GM18870 (cell line): ENCODE results near the gene EMP2.
"Not testable (repeated sequence)": the region's sequence is repeated elsewhere in the genome, so short reads cannot be mapped to it uniquely, and the experiment has no call there.

Source experiments
- ATAC-seq: cut with Tn5 transposase; IDR thresholded peaks from one replicate; pipeline ENCODE4 v1.9.1; 2021; ENCODE audit warnings: moderate library complexity; ENCODE audit not compliant: unreplicated experiment

The EMP2 gene, protein sequence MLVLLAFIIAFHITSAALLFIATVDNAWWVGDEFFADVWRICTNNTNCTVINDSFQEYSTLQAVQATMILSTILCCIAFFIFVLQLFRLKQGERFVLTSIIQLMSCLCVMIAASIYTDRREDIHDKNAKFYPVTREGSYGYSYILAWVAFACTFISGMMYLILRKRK

DNA sequence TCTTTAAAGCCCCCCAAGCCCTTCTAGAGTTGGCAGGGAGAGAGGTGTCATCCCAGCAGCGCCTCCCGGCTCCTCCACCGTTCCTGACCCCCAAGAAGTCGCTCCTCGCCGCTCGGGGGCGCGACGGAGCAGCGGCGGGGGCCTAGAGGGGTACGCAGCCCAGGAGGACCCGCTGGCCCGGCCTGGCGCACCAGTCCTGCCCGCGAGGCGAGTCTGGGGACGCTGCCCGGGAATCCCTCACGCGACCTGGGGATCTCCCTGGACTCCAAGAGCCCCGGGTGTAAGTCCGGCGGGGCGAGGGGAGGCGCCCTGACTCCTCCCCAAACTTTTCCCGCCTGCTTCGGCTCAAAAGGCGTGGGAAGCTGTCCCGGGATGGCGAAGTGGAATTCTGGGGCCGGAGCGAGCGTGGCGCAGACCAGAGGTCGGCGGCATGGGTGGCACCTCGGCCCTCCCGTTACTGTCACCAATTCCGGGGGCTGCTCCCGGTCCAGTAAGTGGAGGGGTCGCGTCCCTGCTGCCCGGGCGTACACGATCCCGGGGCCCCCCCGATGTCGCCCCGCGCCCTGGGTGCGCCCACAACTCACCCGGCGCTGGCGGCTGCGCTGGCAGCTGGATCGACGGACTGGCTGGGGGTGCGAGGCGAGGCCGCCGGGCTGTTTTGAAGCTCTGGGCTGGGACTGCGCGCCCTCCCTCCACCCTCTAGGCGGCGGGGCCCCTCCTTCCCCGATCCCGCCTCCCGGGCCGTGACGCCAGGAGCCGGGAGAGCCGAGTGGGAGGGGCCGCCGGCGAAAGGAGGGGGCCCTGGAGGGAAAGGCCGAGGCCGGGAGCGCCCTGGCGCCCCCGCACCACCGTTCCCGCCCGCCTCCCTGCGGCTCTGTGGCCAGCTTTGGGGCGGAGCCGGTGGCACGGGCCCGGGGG lies at the start of gene EMP2:
Gene EMP2, minus strand, starts transcription at position 634 of the 918 bp plus-strand sequence. CDS start 32,981 bp downstream, outside the sequence.
- ATAC-seq, result no peak

DNA sequence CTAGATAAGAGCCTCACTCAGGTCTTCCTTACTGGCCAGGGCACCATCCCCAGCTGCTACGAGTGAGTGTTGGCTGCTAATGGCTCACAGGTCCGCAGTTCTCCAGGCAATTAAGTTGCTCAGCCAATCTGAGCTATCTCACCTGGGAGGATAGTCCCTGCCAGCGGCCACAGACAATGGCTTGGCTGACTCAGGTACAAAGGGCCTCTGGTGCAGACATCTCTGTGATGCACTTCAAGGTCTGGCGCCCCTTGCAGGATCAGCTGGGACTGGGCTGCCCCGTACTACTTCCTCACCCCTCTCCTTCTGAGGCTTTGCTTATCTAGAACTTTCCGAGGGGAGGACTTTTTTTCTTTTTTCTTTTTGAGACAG lies 49.2 kb upstream of the EMP2 start:
- ATAC-seq, result no peak

DNA sequence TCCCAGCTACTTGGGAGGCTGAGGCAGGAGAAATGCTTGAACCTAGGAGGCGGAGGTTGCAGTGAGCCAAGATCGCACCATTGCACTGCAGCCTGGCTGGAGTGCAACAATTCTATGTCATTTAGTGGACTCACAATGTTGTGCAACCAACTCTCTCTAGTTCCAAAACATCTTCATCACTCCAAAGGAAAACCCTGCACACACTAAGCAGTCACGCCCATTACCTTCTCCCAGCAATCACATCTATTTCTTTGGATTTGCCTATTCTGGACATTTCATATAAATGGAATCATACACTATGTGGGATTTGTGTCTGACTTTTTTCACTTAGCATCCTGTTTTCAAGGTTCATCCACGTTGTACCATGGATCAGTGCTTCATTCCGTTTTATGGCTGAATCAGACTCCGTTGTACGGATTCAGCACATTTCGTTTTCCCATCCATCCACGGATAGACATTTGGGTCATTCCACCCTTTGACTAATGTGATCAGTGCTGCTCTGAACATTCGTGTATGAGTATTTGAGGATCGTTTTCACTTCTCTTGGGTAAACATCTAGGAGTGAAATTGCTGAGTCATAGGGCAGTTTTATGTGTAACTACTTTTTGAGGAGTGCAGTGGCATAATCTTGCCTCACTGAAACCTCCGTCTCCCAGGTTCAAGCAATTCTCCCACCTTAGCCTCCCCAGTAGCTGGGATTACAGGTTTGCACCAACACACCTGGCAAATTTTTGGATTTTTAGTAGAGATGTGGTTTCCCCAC lies 45.4 kb upstream of the EMP2 start:
- no peak for ATAC-seq

- ATAC-seq, result no peak
These were observed 44.1 kb upstream of the EMP2 start for GRCh38 chr16:10624527-10624926.

GRCh38 chr16:10623059-10623458 lies 42.7 kb upstream of the EMP2 start:
- no peak for ATAC-seq

- no peak for ATAC-seq
These were observed 41.9 kb upstream of the EMP2 start for GRCh38 chr16:10622036-10622921.

- not testable (repeated sequence) for ATAC-seq
These were observed 41.0 kb upstream of the EMP2 start for GRCh38 chr16:10621216-10621949.

DNA sequence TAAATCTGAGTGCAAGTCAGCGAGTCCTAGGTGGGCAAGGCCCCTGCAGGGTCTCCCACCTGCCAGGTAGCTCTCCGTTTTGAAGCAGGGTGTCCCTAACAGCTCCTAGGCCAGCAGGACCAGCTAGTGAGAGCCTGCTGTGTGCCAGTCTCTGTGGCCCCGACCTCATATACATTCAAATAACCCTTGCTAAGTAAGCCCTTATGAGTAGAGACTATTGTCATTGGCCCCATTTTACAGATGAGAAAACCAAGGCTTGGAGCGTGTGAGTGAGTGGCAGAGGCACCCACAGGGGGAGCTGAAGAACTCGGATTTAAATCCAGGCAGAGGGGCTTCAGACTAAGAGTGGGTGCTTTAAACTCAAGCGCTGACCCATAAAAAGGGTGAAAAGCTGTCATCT lies 39.7 kb upstream of the EMP2 start:
- ATAC-seq, result no peak

DNA sequence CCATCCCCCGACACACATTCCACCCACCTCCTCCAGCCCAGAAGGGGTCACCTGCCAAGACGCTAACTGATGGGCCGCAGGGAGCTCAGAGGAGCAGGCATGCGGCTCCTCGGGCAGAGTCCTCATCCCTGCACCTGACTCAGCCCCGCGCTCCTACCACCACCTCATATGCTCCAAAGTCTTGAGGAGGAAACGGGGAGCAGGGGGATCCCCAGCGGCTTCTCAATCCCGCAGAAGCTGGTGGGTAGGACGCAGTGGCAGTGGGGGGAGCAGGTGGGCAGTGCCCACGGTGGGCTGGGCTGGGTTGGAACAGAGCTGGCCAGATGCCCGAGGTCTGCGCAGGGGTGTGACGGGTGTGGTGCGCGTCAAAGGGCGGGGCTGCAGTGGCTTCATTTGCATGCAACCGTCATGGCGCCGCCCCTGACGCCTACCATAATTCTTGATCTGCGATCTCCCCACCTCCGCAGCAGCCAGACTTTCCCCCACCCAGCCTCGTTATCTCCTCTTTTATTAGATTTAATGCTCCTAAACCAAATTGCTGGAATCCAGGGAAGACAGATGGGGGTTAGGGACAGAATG lies 39.0 kb upstream of the EMP2 start:
- ATAC-seq, result no peak

- ATAC-seq, result no peak
These were observed 38.4 kb upstream of the EMP2 start for GRCh38 chr16:10618710-10619209.

DNA sequence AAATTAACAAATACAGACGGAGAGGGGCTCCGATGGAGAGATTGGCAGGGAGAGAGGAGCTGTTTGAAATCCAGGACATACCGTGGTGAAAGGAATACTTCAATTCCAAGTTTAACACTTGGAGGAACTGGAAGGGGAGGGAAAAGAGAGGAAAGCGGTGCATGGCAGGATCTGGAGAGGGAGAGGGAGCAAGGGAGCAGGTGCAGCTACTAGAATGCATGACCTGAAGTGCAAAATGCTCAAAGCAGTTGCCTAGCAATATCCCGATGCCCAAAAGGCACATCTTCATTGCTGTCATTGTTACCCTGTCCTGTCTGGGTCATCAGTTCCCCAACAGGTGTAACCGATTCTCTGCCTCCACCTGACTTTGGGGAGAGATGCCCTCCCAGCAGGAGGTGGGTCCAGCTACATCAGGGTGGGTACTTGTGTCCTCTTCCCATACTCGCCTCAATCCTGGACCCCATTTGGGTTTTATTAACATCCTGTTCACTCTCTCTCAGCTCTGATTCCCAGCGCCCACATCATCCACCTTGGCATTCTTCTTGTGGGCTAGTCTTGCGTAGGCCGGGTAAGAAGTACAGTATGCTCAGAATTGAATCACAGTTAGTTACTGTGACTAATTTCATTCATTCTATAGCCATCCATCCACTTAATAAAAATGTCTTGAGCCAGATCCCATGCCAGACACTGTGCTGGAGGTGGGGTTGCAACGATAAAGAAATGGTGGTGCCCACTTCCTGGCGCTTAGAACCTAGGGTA lies 37.4 kb upstream of the EMP2 start:
- no peak for ATAC-seq

DNA sequence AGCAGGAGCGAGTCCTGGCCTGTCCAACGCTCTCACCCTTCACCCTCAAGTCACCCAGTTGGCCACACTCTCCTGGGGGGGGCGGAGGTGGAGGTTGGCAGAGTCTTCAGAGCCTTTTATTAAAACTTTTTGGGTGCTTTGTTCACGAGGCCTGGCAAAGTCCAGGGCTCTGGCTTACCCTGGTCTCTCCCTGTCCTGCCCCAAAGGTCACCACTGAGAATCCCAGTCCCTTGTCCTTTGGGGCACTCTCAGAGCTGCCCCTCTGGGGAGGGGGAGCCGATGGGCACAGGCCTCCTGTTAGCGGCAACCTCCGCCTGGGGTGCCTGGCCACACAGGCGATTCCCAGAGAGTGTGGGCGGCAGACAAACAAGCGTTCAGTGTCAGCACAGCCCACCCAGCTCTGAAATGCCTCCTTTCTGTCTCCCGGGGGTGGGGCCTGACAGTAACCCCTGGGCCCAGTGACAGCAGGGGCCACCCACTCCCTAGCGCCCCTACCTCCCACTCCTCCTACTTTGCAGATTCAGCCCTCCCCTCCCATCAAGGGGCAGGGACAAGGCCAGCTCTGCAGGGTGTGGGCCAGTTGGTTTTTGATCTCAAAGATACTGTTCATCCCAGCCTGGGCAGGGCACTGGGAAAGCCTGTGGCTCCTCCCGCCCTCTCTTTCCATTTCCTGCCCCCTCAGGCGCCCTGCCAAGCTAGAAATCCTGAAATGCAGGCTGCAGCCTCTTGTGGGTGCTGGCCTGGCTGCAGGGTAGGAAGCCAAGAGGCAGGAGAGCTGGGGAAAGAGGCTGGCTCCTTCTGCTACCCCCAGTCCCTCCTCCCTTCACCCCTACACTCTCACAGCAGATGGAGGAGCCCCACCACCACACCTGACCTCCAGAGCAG lies 36.6 kb upstream of the EMP2 start:
- ATAC-seq, result no peak

DNA sequence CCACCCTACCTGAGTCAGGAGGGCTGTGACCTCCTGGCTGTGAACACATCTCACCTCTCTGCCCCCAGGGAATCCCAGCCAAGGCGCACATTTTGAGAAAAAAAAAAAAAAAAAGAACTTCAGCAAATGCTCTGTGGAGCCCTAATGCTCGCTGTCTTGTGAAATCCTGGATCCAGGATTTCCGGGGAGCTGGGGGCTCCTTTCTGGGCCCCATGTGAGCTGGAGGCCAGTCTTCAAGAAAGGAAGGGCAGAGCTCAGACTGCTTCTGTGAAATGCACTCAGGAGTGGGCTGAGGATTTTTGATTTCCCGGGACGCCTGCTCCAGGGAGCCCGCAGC lies 36.0 kb upstream of the EMP2 start:
- no peak for ATAC-seq

- ATAC-seq, result no peak
These were observed 34.3 kb upstream of the EMP2 start for GRCh38 chr16:10614685-10615084.

DNA sequence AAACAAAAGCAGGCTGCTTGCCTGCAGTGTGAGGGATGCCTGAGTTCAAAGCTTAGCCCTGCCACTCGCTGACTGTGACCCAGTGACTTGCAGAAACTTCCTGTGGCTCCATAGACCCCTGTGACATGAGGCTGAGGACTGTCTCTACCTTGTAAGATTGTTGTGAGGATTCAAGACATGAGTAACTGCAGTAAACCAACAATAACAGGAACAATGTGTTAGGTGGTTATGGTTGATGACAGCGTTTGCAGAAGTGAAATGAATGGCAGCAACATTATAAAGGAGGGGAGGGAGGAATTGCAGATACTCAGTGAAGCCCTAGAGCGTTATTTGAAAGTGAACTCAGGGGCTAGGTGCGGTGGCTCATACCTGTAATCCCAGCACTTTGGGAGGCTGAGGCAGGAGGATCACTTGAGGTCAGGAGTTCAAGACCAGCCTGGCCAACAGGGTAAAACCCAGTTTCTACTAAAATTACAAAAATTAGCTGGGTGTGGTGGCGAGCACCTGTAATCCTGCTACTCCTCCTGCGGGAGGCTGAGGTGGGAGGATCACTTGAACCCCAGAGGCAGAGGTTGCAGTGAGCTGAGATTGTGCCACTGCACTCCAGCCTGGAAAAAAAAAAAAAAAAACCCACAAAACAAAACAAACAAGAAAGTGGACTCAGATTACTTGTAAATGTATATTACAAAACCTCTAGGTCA lies 33.5 kb upstream of the EMP2 start:
- ATAC-seq, result no peak

GRCh38 chr16:10612649-10613179 lies 32.3 kb upstream of the EMP2 start:
- ATAC-seq, result no peak

DNA sequence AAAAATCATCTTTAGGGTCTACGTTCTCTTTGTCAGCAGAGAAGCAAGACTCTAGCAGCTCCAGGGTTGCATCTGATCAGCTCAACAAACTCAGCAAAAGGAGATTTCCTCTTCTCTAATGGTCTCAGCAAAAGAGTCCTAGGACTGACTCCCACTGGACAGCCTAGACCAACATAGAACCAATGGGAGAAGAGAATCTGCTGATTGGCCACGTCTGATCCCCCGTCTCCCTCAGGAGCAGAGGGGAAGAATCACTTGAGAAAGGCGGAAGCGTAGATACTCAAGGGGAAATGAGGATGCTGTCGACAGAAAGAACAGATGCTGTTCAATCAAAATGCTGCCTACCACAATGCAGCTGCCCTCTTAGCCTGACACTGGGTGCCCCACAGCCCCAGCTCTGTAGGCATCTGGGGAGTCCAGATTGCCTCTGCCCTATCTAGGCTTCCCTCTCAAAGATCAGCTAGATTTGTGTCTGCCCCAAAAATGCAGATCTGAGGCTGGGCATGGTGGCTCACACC lies 31.5 kb upstream of the EMP2 start:
- no peak for ATAC-seq
